Germinal center (tissue), 1 donor: ENCODE measurements around the gene SNED1.
"Not testable (repeated sequence)": the region's sequence is repeated elsewhere in the genome, so short reads cannot be mapped to it uniquely, and the experiment has no call there.

Source experiments
- DNase-seq: peaks from one replicate; pipeline ENCODE4 v3.0.0; 2012; ENCODE audit warnings: mixed read lengths, low spot score

Gene SNED1

GRCh38 chr2:241084856-241085444, 86.5 kb downstream of the SNED1 start:
- no peak for DNase-seq

DNA sequence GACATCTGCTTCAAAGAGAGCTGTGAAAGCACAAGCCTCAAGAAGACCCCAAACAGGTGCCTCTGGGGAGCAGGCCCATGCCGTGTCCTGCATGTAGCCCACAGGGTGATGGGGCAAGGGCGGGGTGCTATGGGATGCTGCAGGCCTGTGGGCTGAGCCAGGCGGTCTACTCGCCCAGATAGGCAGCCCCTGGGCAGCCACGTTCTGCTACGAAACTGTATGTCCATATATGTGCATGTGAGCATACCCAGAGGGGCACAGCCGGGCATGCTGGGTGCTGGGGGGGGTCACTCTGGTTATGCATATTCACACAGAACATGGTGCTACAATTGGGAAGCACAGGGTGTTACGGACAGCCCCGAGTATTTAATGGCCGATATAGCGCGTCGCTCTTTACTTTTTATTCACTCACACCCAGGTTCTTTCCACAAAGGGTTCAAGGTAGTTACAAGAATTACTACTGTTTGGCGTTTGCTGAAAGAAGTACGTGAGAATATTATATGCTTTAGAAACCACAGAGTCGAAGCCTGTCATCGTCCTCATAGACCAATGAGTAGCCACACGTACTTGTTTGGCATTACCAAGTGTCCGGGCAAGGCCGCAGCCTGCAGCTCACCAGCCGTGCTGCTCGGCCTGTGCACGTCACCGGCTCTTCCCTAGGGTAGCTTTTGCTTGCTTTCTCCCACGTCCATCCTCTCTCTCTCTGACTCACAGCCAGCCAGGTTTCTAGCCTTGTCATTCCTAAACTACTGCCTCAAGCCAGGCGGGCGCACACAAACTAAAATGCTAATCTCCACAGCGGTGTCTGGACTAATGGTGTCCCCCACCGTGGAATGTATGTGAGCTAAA, 89.2 kb downstream of the SNED1 start:
- no peak for DNase-seq

- DNase-seq = no peak
Measured at GRCh38 chr2:241088376-241088775, 90.0 kb downstream of the SNED1 start.

DNA sequence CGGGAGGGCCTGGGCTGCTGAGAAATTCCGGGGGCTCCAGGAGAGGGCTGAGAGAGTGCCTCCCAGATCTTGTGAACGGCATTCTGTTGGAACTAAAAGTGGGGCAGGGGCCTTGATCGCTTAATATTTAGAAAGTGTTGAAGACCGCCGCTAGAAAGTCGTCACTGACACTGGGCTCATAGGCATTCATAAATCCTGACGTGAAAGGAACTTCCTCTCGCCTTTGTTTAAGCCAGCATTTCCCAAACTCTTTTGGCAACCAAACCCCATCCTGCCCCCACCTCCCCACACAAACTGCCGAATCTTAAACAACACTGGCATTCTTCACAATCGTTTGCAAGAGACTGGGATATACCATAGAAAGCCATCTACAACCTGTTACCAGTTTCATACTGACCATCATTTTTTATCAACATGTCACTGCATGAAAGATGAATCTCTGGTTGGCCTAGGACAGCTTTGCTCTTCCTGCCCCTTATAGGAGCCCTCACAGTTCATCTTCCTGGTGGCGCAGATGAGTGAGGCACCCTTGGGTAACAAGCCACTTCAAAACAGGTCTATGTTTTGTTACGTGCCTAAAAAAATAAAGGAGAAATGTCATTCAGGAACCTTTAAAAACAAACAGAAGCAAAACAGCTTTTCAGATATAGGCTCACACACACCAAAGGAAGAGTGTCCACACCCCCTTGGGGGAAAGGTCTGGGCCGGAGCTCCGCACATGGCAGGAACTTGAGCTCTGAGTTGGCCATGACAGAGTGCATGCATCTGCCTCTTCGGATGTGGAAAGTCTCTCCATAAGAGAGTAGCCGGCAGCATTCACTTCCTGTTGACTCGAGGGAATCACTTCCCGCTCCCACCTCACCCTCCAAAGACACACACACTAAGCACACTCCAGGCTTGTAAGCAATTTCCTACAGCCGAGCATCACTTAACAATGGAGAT, 90.6 kb downstream of the SNED1 start:
- no peak for DNase-seq

- DNase-seq = no peak
Measured at GRCh38 chr2:241091201-241091600, 92.8 kb downstream of the SNED1 start.

DNA sequence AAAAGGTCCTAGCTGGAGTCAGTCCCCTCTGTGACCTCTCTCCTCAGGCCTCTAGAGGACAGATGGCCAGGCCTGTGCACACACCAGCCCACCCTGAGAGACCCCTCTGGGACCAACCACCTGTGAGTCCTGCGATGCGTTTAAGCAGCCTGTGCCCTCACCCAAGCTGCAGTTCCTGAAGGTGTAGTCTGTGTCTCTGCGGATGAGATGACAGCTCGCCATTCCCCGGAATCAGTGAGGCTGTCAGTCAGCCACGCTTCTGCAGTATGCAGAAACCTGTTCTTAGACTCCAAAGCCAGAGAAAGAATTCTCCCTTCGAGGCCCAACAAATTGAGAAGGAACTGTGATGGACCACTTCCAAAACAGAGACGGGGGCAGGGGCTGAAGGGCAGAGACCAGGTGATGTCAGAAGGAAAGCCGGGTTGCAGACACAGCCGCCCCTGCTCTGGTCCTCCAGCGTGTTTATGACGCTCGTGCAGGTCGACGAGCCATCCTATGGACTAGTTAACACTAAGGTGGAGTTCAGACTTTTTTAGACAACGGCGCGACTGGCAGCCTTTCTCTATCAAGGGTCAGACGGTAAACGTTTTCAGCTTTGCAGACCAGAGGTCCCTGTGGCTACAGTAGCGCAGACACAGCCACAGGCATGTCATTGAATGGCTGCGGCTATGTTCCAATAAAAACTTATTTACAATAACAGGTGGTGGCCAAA, 93.5 kb downstream of the SNED1 start:
- no peak for DNase-seq

- DNase-seq = no peak
Measured at GRCh38 chr2:241092677-241093076, 94.3 kb downstream of the SNED1 start.

DNA sequence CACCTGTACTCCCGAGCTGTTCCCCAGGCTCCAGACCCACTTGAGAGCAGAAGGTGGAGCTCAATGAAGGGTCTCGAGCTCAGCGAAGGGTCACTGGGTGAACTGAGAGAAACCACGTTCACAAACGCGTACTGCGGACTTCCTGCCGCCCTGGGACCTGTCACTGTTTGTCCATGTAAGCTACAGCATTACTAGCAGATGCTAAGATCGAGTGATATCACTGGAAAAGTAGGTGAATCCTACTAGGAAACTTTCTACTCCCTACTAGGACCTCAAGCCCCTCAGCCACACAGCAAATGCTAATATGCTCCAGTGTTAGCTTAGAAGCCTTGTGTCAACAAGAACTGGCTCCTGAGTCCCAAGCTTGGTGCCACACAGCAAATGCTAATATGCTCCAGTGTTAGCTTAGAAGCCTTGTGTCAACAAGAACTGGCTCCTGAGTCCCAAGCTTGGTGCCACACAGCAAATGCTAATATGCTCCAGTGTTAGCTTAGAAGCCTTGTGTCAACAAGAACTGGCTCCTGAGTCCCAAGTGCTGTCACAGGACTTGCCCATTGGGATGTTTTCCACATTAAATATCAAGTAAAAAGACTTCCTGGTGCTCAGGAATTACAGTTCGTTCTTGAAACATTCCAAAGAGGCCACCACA, 94.8 kb downstream of the SNED1 start:
- not testable (repeated sequence) for DNase-seq

GRCh38 chr2:241094172-241094571, 95.8 kb downstream of the SNED1 start:
- no peak for DNase-seq

- no peak for DNase-seq
Measured at GRCh38 chr2:241094924-241095420, 96.6 kb downstream of the SNED1 start.

DNA sequence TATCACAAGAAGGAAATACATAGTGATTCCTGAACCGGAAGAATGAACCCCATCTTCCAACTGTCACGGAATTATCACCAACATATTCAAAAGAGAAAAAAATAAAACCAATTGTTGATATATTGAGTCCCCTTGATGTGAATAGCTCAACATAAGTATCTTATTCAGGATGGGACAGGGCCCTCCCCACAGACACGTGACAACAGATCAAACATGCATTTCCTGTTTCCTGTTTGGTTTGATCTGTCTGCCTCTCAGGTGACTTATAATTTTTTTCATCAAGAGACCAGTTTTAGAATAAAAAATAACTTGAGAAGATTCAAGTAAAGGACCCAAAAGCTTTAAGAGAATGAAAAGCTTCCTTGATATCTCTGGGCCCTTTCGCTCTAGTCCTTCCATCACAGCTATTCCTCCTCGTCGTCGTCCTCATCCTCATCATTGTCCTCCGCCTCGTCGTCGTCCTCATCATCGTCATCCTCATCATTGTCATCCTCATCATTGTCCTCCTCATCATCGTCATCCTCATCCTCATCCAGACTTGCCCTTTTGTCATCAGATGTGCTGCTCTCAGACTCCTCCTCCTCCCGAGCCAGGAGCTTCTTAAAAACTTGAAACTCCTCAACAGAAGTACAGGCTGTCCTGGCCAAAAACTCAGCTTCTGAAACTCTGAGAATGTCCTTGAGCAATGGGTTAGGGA, 97.3 kb downstream of the SNED1 start:
- DNase-seq = no peak

- no peak for DNase-seq
Measured at GRCh38 chr2:241096979-241097378, 98.6 kb downstream of the SNED1 start.

DNA sequence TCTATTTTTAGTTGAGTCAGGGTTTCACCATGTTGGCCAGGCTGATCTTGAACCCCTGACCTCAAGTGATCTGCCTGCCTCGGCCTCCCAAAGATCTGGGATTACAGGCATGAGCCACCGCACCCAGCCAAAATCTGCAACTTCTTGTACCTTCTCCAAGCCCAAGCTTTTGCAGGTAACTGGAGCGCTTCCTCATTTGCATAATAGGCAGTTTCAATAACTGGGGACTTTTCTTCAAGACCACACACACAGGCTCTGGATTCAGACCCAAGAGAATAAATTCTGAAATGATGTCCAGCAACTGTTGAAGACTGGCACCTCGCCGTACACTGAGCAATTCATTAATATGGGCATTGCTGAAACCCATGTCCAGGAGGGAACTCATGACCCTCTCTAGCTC, 100.8 kb downstream of the SNED1 start:
- DNase-seq = no peak

DNA sequence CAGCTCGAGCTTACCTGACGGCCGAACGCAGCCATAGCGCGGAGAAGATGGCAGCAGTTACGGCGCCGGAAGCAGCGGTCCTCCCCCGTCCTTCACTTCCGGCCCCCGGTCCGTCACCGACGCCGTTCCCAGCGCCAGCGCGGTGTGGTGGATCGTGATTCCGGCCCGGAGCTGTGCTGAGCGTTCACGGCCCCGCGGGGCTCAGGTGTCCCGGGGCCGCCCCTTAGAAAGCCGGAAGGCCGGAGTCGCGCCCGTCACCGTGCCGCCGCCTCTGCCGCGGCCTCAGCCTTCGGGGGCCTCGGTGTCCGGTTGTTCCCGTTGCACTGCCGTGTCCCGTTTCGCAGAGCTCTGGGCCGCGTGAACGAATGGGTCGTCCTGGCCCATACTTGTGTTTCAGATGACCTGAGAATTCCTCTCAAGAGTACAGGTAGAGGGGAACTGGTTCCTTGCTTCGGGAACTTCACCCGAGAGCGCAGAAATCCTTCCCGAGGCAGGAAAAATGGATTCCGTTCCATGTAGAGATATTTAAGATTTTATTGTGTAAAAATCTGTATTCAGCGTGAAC, 103.9 kb downstream of the SNED1 start, which contains the start of gene MTERF4:
Gene MTERF4 (minus strand): TSS at position 49 of the 565 bp plus-strand sequence. CDS start 14 bp downstream, at position 35.
- DNase-seq = peak; percentile 83

DNA sequence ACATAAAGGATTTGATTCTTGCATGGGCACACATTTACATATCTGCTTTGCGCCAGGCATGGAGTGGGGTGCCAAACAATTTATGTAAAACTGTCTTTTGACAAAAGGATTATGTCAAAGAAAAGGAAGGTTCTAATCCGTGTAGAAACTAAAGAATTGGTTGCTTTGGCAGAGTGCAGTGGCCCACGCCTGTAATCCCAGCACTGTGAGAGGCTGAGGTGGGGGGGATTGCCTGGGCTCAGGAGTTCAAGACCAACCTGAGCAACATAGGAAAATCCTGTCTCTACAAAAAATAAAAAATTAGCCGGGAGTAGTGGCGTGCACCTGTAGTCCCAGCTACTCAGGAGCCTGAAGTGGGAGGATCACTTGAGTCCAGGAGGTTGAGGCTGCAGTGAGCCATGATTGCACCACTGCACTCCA, 104.8 kb downstream of the SNED1 start:
- no peak for DNase-seq

DNA sequence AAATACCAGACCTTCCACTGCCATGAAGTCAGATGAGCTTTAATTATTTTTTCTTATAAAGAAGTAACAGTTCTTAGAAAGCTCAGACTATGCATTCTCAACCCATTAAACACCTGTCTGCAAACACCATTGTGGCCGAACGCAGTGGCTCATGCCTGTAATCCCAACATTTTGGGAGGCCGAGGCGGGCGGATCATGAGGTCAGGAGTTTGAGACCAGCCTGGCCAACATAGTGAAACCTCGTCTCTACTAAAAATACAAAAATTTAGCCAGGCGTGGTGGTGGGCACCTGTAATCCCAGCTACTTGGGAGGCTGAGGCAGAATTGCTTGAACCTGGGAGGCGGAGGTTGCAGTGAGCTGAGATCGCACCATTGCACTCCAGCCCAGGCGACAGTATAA, 106.2 kb downstream of the SNED1 start:
- DNase-seq = not testable (repeated sequence)

DNA sequence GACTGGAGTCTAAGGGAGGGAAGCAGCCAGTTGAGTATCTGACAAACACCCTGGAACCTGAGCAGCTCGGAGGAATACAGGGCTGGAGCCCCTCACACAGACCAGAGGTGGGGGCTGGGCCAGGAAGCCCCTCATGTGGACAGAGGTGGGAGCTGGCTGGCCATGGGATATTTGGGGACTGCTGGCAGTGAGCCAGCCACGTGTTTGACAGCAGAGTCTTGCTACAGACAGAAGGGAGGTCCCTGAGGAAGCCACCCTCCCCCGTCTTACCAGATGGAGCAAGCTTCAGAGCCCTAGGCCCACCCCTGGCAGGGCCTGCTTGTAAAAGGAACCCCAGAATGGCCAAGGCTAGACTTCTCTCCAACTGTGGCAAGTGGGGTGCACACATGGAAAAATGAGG, 107.2 kb downstream of the SNED1 start:
- DNase-seq = no peak

GRCh38 chr2:241107031-241107783, 108.8 kb downstream of the SNED1 start:
- DNase-seq = no peak
